CD4-positive, alpha-beta T cell treated with Interleukin-21 for 1 hour (primary cell): Measurements from ENCODE around the gene ISCU.

Experiments used
- DNase-seq: peaks from one replicate; pipeline ENCODE4 v3.0.0-alpha.2; 2020

ISCU gene

GRCh38 chr12:108562348-108563135 is at the start of gene ISCU:
Gene ISCU, plus strand, starts transcription at chr12:108562596. Its CDS starts 27 bp downstream, at chr12:108562623.
- peak; percentile 98 for DNase-seq

- no peak for DNase-seq
Observed at GRCh38 chr12:108514468-108514972, 47.9 kb upstream of the ISCU start.

- peak; percentile 98 for DNase-seq
Observed at GRCh38 chr12:108514973-108515814, 47.2 kb upstream of the ISCU start, which contains the start of gene FICD. Gene FICD, plus strand, starts transcription at chr12:108515277. Its CDS starts 1,696 bp downstream, at chr12:108516973.

- peak; percentile 3 for DNase-seq
Observed at GRCh38 chr12:108515916-108516315, 46.5 kb upstream of the ISCU start.

- no peak for DNase-seq
Observed at GRCh38 chr12:108516511-108517275, 45.7 kb upstream of the ISCU start.

- no peak for DNase-seq
Observed at GRCh38 chr12:108517288-108518100, 44.9 kb upstream of the ISCU start.

GRCh38 chr12:108518101-108518715 is 44.2 kb upstream of the ISCU start:
- no peak for DNase-seq

- no peak for DNase-seq
Observed at GRCh38 chr12:108518716-108519496, 43.5 kb upstream of the ISCU start.

- no peak for DNase-seq
Observed at GRCh38 chr12:108519558-108519957, 42.8 kb upstream of the ISCU start.

GRCh38 chr12:108523365-108523764 is 39.0 kb upstream of the ISCU start:
- DNase-seq: no peak

GRCh38 chr12:108525681-108526080 is 36.7 kb upstream of the ISCU start:
- no peak for DNase-seq

- no peak for DNase-seq
Observed at GRCh38 chr12:108526482-108527165, 35.8 kb upstream of the ISCU start.

GRCh38 chr12:108527166-108527496 is 35.3 kb upstream of the ISCU start:
- DNase-seq: no peak

- no peak for DNase-seq
Observed at GRCh38 chr12:108530161-108530560, 32.2 kb upstream of the ISCU start.

- DNase-seq: no peak
Observed at GRCh38 chr12:108531929-108532848, 30.2 kb upstream of the ISCU start.

GRCh38 chr12:108538146-108538545 is 24.2 kb upstream of the ISCU start:
- no peak for DNase-seq

- DNase-seq: no peak
Observed at GRCh38 chr12:108538616-108539195, 23.7 kb upstream of the ISCU start.

- no peak for DNase-seq
Observed at GRCh38 chr12:108542320-108542719, 20.1 kb upstream of the ISCU start.

GRCh38 chr12:108543652-108544051 is 18.7 kb upstream of the ISCU start:
- no peak for DNase-seq
